ENCODE measurements around the gene AREG. TPM values are rescaled to one million over a fixed set of nuclear protein-coding genes. Genes with fewer than 3 reads are reported as not detected.

Gene AREG
- total RNA-seq, 1 donor from 2014 or later: 9.9 TPM

Other genes with a start within 250 kb of the AREG start
- gene EPGN, start 136.7 kb upstream of the AREG start, total RNA-seq: not detected
- gene EREG, start 80.0 kb upstream of the AREG start, total RNA-seq: 5.7 TPM

Measured in mucosa of gallbladder (tissue), 1 donor.